Right lobe of liver (tissue), 4 donors: Measurements from ENCODE around the gene KCNQ5.

Experiments
- POLR2A ChIP-seq: fragments of 450-650 bp; IDR thresholded peaks from one replicate; pipeline ENCODE4 v1.6.1; 2017; ENCODE audit warnings: antibody characterized with exemption, mild to moderate bottlenecking
- TF ChIP-seq, protein P1 (sequence below), 4 donors: fragments of 200-600 bp in 3 of 4; fragments of 450-650 bp in 1 of 4; IDR thresholded peaks; one replicate each; pipeline versions ENCODE4 v1.5.1 to v1.8.0; 2016 to 2022; ENCODE audit warnings: antibody characterized with exemption in 4 of 4, mild to moderate bottlenecking in 2 of 4
- donor health status: DM: no; HTN: no; CAD: no.
- donor health status: DM: no; HTN: no; CAD: no.
- donor health status: DM: no; HTN: yes; CAD: no.

GRCh38 chr6:72741083-72741482 lies 119.2 kb downstream of the KCNQ5 start:
- TF ChIP-seq, protein P1, sequence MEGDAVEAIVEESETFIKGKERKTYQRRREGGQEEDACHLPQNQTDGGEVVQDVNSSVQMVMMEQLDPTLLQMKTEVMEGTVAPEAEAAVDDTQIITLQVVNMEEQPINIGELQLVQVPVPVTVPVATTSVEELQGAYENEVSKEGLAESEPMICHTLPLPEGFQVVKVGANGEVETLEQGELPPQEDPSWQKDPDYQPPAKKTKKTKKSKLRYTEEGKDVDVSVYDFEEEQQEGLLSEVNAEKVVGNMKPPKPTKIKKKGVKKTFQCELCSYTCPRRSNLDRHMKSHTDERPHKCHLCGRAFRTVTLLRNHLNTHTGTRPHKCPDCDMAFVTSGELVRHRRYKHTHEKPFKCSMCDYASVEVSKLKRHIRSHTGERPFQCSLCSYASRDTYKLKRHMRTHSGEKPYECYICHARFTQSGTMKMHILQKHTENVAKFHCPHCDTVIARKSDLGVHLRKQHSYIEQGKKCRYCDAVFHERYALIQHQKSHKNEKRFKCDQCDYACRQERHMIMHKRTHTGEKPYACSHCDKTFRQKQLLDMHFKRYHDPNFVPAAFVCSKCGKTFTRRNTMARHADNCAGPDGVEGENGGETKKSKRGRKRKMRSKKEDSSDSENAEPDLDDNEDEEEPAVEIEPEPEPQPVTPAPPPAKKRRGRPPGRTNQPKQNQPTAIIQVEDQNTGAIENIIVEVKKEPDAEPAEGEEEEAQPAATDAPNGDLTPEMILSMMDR (IDR thresholded peaks at IDR 0.05) = no peak
- no peak for TF ChIP-seq POLR2A
